Measurements from ENCODE around the gene TPM1.

GRCh38 chr15:63065262-63066221 is 23.0 kb downstream of the TPM1 start:
- TF ChIP-seq, protein P1, sequence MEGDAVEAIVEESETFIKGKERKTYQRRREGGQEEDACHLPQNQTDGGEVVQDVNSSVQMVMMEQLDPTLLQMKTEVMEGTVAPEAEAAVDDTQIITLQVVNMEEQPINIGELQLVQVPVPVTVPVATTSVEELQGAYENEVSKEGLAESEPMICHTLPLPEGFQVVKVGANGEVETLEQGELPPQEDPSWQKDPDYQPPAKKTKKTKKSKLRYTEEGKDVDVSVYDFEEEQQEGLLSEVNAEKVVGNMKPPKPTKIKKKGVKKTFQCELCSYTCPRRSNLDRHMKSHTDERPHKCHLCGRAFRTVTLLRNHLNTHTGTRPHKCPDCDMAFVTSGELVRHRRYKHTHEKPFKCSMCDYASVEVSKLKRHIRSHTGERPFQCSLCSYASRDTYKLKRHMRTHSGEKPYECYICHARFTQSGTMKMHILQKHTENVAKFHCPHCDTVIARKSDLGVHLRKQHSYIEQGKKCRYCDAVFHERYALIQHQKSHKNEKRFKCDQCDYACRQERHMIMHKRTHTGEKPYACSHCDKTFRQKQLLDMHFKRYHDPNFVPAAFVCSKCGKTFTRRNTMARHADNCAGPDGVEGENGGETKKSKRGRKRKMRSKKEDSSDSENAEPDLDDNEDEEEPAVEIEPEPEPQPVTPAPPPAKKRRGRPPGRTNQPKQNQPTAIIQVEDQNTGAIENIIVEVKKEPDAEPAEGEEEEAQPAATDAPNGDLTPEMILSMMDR (IDR thresholded peaks at IDR 0.05; ENCODE audit: poor library complexity) = no peak
- TF ChIP-seq EZH2 (IDR thresholded peaks at IDR 0.05; ENCODE audit: borderline replicate concordance) = no peak
- no peak for TF ChIP-seq EZH2phosphoT487 (IDR thresholded peaks at IDR 0.05; ENCODE audit: low read depth, severe bottlenecking, unreplicated experiment)
